ENCODE results near the gene SULT1B1.

The SULT1B1 gene

DNA sequence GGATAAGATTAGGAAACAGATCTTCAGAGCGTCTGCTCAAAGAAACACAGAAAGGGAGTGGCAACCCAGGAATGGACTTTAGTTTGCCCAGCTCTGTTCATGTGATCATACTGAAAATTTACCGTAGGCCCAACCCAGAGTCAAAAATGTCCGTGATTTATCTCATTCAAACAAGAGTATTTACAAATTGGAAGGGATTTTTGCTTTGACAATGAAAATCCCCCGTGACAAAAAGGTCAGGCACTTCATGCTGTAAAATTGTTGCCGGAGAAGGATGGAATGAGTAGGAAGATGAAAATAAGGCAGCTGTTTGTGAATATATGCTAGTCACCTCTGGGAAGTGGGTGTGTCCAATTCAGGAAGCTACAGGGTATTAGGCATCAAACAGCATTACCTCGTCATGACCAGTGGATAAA is 1.2 kb downstream of the SULT1B1 start:
- no peak overlapping the region for H3K56ac ChIP-seq (ENCODE audit: low read length)
- H3K36me3 ChIP-seq (ENCODE audit: control insufficient read depth, insufficient read depth, low read length): no peaks in the 10 kb centered on the region
- H3K4ac ChIP-seq (ENCODE audit: low read depth, low read length): no peak overlapping the region
- no peak overlapping the region for H3K23ac ChIP-seq (ENCODE audit: low read length)
- H2AK5ac ChIP-seq (ENCODE audit: low read length): no peak overlapping the region
- WGBS (ENCODE audit: extremely low coverage, insufficient coverage, low lambda C conversion rate): no CpG with 5 or more reads among the region's 6 CpGs
- H3K4me1 ChIP-seq (ENCODE audit: control insufficient read depth, low read depth, low read length): no peaks in the 10 kb centered on the region
- H3K79me1 ChIP-seq (ENCODE audit: low read length): no peaks in the 10 kb centered on the region
- no peak overlapping the region for H2BK5ac ChIP-seq (ENCODE audit: low read length)
- H3K9ac ChIP-seq (ENCODE audit: low read length): no peak overlapping the region
- H4K5ac ChIP-seq (ENCODE audit: low read length): no peak overlapping the region
- no peak overlapping the region for H2BK120ac ChIP-seq (ENCODE audit: low read depth, low read length)
- no peak for DNase-seq
- no peak overlapping the region for H3K18ac ChIP-seq (ENCODE audit: low read length)
- no peaks in the 10 kb centered on the region for H3K27me3 ChIP-seq (ENCODE audit: insufficient read depth, low read length, poor library complexity)
- H3K4me3 ChIP-seq (ENCODE audit: low read length): no peak overlapping the region
- no peak overlapping the region for H3K4me2 ChIP-seq (ENCODE audit: low read length)
- H4K8ac ChIP-seq (ENCODE audit: low read depth, low read length): no peak overlapping the region
- H3K27ac ChIP-seq (ENCODE audit: low read depth, low read length): no peak overlapping the region
- no peaks in the 10 kb centered on the region for H3K79me2 ChIP-seq (ENCODE audit: control insufficient read depth, insufficient read depth, low read length)
- no peak overlapping the region for H2BK15ac ChIP-seq (replicated peaks; ENCODE audit: low read depth)

DNA sequence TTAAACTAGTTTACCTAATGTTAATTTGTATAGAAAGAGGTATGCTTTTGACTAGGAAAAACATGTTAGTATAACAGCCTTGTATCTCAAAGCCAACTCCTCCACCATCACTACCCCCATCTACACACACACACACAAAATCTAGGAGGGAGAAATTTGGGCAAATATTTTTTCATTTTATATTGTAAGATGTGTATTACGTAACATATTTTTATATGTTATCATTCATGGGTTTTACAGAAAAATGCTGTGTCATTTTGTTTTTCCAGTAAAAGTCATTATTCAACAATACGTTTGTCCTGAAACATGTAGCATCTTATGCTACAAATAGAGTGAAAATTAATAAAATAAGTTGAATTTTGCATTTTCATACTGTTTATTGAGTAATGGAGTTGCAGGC is 3.0 kb downstream of the SULT1B1 start:
- no peak overlapping the region for H3K27ac ChIP-seq (ENCODE audit: low read depth, low read length)
- 100% methylated on average over 1 of the region's 2 CpGs for WGBS (ENCODE audit: extremely low coverage, insufficient coverage, low lambda C conversion rate)

GRCh38 chr4:69754926-69755580 is 5.4 kb downstream of the SULT1B1 start:
- H4K8ac ChIP-seq (ENCODE audit: low read depth, low read length): no peak overlapping the region
- no peaks in the 10 kb centered on the region for H3K79me1 ChIP-seq (ENCODE audit: low read length)
- H3K36me3 ChIP-seq (ENCODE audit: control insufficient read depth, insufficient read depth, low read length): no peaks in the 10 kb centered on the region
- H3K23ac ChIP-seq (ENCODE audit: low read length): no peak overlapping the region
- no peaks in the 10 kb centered on the region for H3K79me2 ChIP-seq (ENCODE audit: control insufficient read depth, insufficient read depth, low read length)
- DNase-seq: no peak
- no peak overlapping the region for H2BK5ac ChIP-seq (ENCODE audit: low read length)
- H3K4me2 ChIP-seq (ENCODE audit: low read length): no peak overlapping the region
- no CpG with 5 or more reads among the region's 4 CpGs for WGBS (ENCODE audit: extremely low coverage, insufficient coverage, low lambda C conversion rate)
- H2BK120ac ChIP-seq (ENCODE audit: low read depth, low read length): no peak overlapping the region
- no peak overlapping the region for H4K5ac ChIP-seq (ENCODE audit: low read length)
- H3K4me3 ChIP-seq (ENCODE audit: low read length): no peak overlapping the region
- no peak overlapping the region for H2AK5ac ChIP-seq (ENCODE audit: low read length)
- H3K27me3 ChIP-seq (ENCODE audit: insufficient read depth, low read length, poor library complexity): no peaks in the 10 kb centered on the region
- no peaks in the 10 kb centered on the region for H3K4me1 ChIP-seq (ENCODE audit: control insufficient read depth, low read depth, low read length)
- no peak overlapping the region for H3K18ac ChIP-seq (ENCODE audit: low read length)
- no peak overlapping the region for H3K4ac ChIP-seq (ENCODE audit: low read depth, low read length)
- no peak overlapping the region for H3K27ac ChIP-seq (ENCODE audit: low read depth, low read length)
- no peak overlapping the region for H3K56ac ChIP-seq (ENCODE audit: low read length)
- no peak overlapping the region for H2BK15ac ChIP-seq (replicated peaks; ENCODE audit: low read depth)
- H3K9ac ChIP-seq (ENCODE audit: low read length): no peak overlapping the region

More for the DNA sequence above, 3.0 kb downstream of the SULT1B1 start:
- DNase-seq: no peak
- Histone ChIP-seq H3K36me3 (ENCODE audit: control insufficient read depth, insufficient read depth, low read length) (no peaks in the 10 kb centered on the region), H3K79me1 (ENCODE audit: low read length) (no peaks in the 10 kb centered on the region), H4K5ac (ENCODE audit: low read length) (no peak overlapping the region), H2BK15ac (replicated peaks; ENCODE audit: low read depth) (no peak overlapping the region), H3K4me3 (ENCODE audit: low read length) (no peak overlapping the region), H3K4me2 (ENCODE audit: low read length) (no peak overlapping the region), H3K18ac (ENCODE audit: low read length) (no peak overlapping the region), H2BK5ac (ENCODE audit: low read length) (no peak overlapping the region), H3K27me3 (ENCODE audit: insufficient read depth, low read length, poor library complexity) (no peaks in the 10 kb centered on the region), H3K4me1 (ENCODE audit: control insufficient read depth, low read depth, low read length) (no peaks in the 10 kb centered on the region), H2BK120ac (ENCODE audit: low read depth, low read length) (no peak overlapping the region), H4K8ac (ENCODE audit: low read depth, low read length) (no peak overlapping the region), H3K79me2 (ENCODE audit: control insufficient read depth, insufficient read depth, low read length) (no peaks in the 10 kb centered on the region), H3K4ac (ENCODE audit: low read depth, low read length) (no peak overlapping the region), H3K56ac (ENCODE audit: low read length) (no peak overlapping the region), H3K9ac (ENCODE audit: low read length) (no peak overlapping the region), H3K23ac (ENCODE audit: low read length) (no peak overlapping the region), H2AK5ac (ENCODE audit: low read length) (no peak overlapping the region)

DNA sequence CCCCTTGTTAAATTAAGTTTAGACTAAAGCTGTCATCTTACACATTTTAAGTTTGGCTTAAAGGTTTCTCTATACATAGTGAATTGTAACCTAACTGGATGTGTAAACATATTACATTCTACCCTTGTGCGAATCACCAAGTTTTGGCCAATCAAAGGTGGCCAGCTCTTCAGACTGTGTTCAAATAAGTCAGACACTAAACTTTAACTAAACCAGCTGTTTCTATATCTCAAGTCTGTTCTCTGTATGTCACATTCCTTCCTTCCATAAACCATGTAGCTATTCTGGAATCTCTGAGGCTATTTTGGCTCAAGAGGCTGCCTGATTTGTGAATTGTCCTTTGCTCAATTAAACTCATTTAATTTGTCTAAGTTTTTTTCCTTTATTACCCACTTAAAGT is 6.7 kb downstream of the SULT1B1 start:
- no peaks in the 10 kb centered on the region for H3K79me2 ChIP-seq (ENCODE audit: control insufficient read depth, insufficient read depth, low read length)
- no peak overlapping the region for H2BK15ac ChIP-seq (replicated peaks; ENCODE audit: low read depth)
- no CpG with 5 or more reads among the region's 1 CpG for WGBS (ENCODE audit: extremely low coverage, insufficient coverage, low lambda C conversion rate)
- no peak overlapping the region for H3K4me2 ChIP-seq (ENCODE audit: low read length)
- no peak overlapping the region for H2BK5ac ChIP-seq (ENCODE audit: low read length)
- H4K5ac ChIP-seq (ENCODE audit: low read length): no peak overlapping the region
- H3K4me3 ChIP-seq (ENCODE audit: low read length): no peak overlapping the region
- no peak overlapping the region for H2BK120ac ChIP-seq (ENCODE audit: low read depth, low read length)
- H4K8ac ChIP-seq (ENCODE audit: low read depth, low read length): no peak overlapping the region
- H3K27me3 ChIP-seq (ENCODE audit: insufficient read depth, low read length, poor library complexity): no peaks in the 10 kb centered on the region
- no peak overlapping the region for H3K18ac ChIP-seq (ENCODE audit: low read length)
- H3K36me3 ChIP-seq (ENCODE audit: control insufficient read depth, insufficient read depth, low read length): no peaks in the 10 kb centered on the region
- no peak overlapping the region for H3K23ac ChIP-seq (ENCODE audit: low read length)
- H3K56ac ChIP-seq (ENCODE audit: low read length): no peak overlapping the region
- no peaks in the 10 kb centered on the region for H3K79me1 ChIP-seq (ENCODE audit: low read length)
- no peak overlapping the region for H2AK5ac ChIP-seq (ENCODE audit: low read length)
- no peaks in the 10 kb centered on the region for H3K4me1 ChIP-seq (ENCODE audit: control insufficient read depth, low read depth, low read length)
- H3K4ac ChIP-seq (ENCODE audit: low read depth, low read length): no peak overlapping the region
- no peak overlapping the region for H3K9ac ChIP-seq (ENCODE audit: low read length)
- no peak for DNase-seq
- no peak overlapping the region for H3K27ac ChIP-seq (ENCODE audit: low read depth, low read length)

- Histone ChIP-seq H3K4me1 (ENCODE audit: control insufficient read depth, low read depth, low read length) (no peaks in the 10 kb centered on the region), H3K79me1 (ENCODE audit: low read length) (no peaks in the 10 kb centered on the region), H3K4me3 (ENCODE audit: low read length) (no peak overlapping the region), H3K56ac (ENCODE audit: low read length) (no peak overlapping the region), H3K18ac (ENCODE audit: low read length) (no peak overlapping the region), H3K79me2 (ENCODE audit: control insufficient read depth, insufficient read depth, low read length) (no peaks in the 10 kb centered on the region), H3K27ac (ENCODE audit: low read depth, low read length) (no peak overlapping the region), H2BK5ac (ENCODE audit: low read length) (no peak overlapping the region), H3K4me2 (ENCODE audit: low read length) (no peak overlapping the region), H3K23ac (ENCODE audit: low read length) (no peak overlapping the region), H3K9ac (ENCODE audit: low read length) (no peak overlapping the region), H4K8ac (ENCODE audit: low read depth, low read length) (no peak overlapping the region), H2BK120ac (ENCODE audit: low read depth, low read length) (no peak overlapping the region), H3K27me3 (ENCODE audit: insufficient read depth, low read length, poor library complexity) (no peaks in the 10 kb centered on the region), H3K36me3 (ENCODE audit: control insufficient read depth, insufficient read depth, low read length) (no peaks in the 10 kb centered on the region), H4K5ac (ENCODE audit: low read length) (no peak overlapping the region), H3K4ac (ENCODE audit: low read depth, low read length) (no peak overlapping the region), H2BK15ac (replicated peaks; ENCODE audit: low read depth) (no peak overlapping the region), H2AK5ac (ENCODE audit: low read length) (no peak overlapping the region)
- no peak for DNase-seq
Observed at GRCh38 chr4:69750346-69750745, 10.1 kb downstream of the SULT1B1 start.

- no peaks in the 10 kb centered on the region for H3K36me3 ChIP-seq (ENCODE audit: control insufficient read depth, insufficient read depth, low read length)
- no peak for DNase-seq
- H3K4me3 ChIP-seq (ENCODE audit: low read length): no peak overlapping the region
- no CpG with 5 or more reads among the region's 2 CpGs for WGBS (ENCODE audit: extremely low coverage, insufficient coverage, low lambda C conversion rate)
- H3K9ac ChIP-seq (ENCODE audit: low read length): no peak overlapping the region
- no peak overlapping the region for H4K5ac ChIP-seq (ENCODE audit: low read length)
- no peaks in the 10 kb centered on the region for H3K4me1 ChIP-seq (ENCODE audit: control insufficient read depth, low read depth, low read length)
- no peak overlapping the region for H3K4me2 ChIP-seq (ENCODE audit: low read length)
- H3K18ac ChIP-seq (ENCODE audit: low read length): no peak overlapping the region
- H2BK120ac ChIP-seq (ENCODE audit: low read depth, low read length): no peak overlapping the region
- H3K27me3 ChIP-seq (ENCODE audit: insufficient read depth, low read length, poor library complexity): no peaks in the 10 kb centered on the region
- H2BK5ac ChIP-seq (ENCODE audit: low read length): no peak overlapping the region
- H3K79me2 ChIP-seq (ENCODE audit: control insufficient read depth, insufficient read depth, low read length): no peaks in the 10 kb centered on the region
- no peak overlapping the region for H2BK15ac ChIP-seq (replicated peaks; ENCODE audit: low read depth)
- H3K4ac ChIP-seq (ENCODE audit: low read depth, low read length): no peak overlapping the region
- H3K79me1 ChIP-seq (ENCODE audit: low read length): no peaks in the 10 kb centered on the region
- H3K27ac ChIP-seq (ENCODE audit: low read depth, low read length): no peak overlapping the region
- H3K56ac ChIP-seq (ENCODE audit: low read length): no peak overlapping the region
- no peak overlapping the region for H4K8ac ChIP-seq (ENCODE audit: low read depth, low read length)
- H2AK5ac ChIP-seq (ENCODE audit: low read length): no peak overlapping the region
- H3K23ac ChIP-seq (ENCODE audit: low read length): no peak overlapping the region
Observed at GRCh38 chr4:69749771-69750170, 10.6 kb downstream of the SULT1B1 start.

Data from mesendoderm (in vitro differentiated cells).